ENCODE results near the gene PLA2G4C. TPM values are rescaled to one million over a fixed set of nuclear protein-coding genes. Genes with fewer than 3 reads are reported as not detected.

The PLA2G4C gene
- total and polyA plus RNA-seq, 11 donors, result 11.0 to 71.5 (median 39.0) TPM

DNA sequence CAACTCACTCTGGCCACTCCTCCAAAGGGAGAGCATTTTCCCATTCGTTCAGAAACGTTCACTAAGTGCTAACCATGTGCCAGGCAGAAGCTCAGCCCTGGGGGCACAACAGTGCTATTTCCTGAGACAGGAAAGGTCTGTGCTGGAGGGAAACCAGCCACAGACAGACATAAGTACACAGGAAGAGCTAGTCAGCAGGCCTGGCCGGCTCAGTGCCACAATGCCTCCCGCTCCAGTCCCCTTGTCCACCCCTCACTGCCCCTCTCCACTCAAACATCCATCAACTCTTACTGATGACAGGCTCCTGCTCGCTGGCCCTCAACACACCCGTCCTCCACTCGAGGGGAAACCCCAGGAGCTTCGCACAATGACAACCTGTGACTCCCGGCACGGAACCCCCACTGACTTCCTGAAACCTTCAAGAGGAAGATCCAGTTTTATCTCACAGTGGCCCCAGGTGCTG, 11.3 kb upstream of the PLA2G4C start:
- no peak for DNase-seq
- Histone ChIP-seq H3K36me3 (peaks cover 0 to 39% (median 0%) of the 10 kb centered on the region in 9 donors), H3K4me3 (no peak overlapping the region), H3K9me3 (no peaks in the 10 kb centered on the region), H3K4me1 (peaks cover 0 to 22% (median 0%) of the 10 kb centered on the region in 12 donors), H3K27ac (peak overlapping the region in 3 of 12 donors; percentile 13 to 42 (median 17)), H3K27me3 (no peaks in the 10 kb centered on the region)
- intact Hi-C loops (cut with DNase I), result no loop called here
- no peak for TF ChIP-seq CTCF (IDR thresholded peaks at IDR 0.05)
- TF ChIP-seq POLR2A (IDR thresholded peaks at IDR 0.05), result no peak
- ATAC-seq, result peak in 3 of 4 donors; percentile 50 to 83 (median 66)
- 24 to 50% (median 39%) methylated on average over 10 of the region's 10 CpGs for WGBS, 4 donors

DNA sequence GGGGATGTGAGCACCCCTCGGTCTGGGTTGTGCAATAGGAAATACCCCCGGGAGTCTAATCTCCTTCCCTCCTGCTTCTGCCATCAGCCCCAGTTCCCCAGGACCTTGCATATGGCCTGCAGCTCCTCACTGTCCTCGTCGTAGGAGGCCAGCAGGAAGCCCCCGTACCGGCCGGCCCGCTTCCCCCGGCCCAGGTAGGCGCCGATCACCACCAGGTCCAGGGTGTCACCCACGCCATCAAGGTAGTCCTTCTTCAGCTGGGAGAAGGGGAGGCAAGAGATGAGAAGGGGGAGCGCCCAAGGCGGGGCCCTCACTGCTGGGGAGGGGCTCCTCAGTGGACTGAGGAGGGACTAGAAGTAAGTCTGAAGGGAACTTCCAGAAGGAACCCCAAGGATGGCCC, 10.4 kb upstream of the PLA2G4C start:
- Histone ChIP-seq H3K4me1 (peaks cover 0 to 22% (median 0%) of the 10 kb centered on the region in 12 donors), H3K27ac (no peak overlapping the region)

DNA sequence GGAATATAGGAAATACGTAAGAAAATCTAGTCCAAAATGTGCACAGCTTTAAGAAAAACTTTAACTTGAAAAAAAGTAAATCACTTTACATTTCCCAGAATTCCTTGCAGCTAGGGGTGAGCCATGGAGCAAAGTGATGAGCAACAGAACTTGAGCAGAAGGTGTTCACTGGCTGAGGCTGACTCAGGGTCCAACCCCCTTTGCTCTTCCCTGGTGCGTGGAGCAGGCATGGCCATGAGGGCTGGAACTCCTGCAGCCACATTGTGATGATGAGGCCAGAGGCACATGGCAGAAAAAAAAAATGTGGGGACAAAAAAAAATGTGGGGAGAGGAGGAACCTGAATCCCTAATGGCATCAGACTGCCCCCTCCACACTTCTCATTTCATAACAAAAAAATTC, 9.9 kb upstream of the PLA2G4C start:
- H3K9me3 ChIP-seq, result no peaks in the 10 kb centered on the region
- 94 to 100% (median 99%) methylated on average over 2 of the region's 2 CpGs for WGBS, 4 donors
- no peak overlapping the region for H3K4me3 ChIP-seq
- intact Hi-C loops (cut with DNase I), result no loop called here
- no peak for TF ChIP-seq CTCF (IDR thresholded peaks at IDR 0.05)
- no peak for TF ChIP-seq POLR2A (IDR thresholded peaks at IDR 0.05)
- H3K36me3 ChIP-seq, result peaks cover 0 to 34% (median 0%) of the 10 kb centered on the region in 9 donors
- H3K27me3 ChIP-seq, result no peaks in the 10 kb centered on the region
- H3K27ac ChIP-seq, result no peak overlapping the region
- no peak for ATAC-seq
- peaks cover 0 to 22% (median 0%) of the 10 kb centered on the region in 12 donors for H3K4me1 ChIP-seq
- no peak for DNase-seq

More for the DNA sequence above, 10.4 kb upstream of the PLA2G4C start:
- no peak for DNase-seq
- no peaks in the 10 kb centered on the region for H3K27me3 ChIP-seq
- H3K9me3 ChIP-seq, result no peaks in the 10 kb centered on the region
- H3K4me3 ChIP-seq, result no peak overlapping the region
- H3K36me3 ChIP-seq, result peaks cover 0 to 37% (median 0%) of the 10 kb centered on the region in 9 donors
- intact Hi-C loops (cut with DNase I), result no loop called here
- 90 to 98% (median 93%) methylated on average over 14 of the region's 14 CpGs for WGBS, 4 donors
- ATAC-seq, result no peak
- TF ChIP-seq POLR2A (IDR thresholded peaks at IDR 0.05) (no peak), CTCF (IDR thresholded peaks at IDR 0.05) (no peak)

- Histone ChIP-seq H3K9me3 (no peaks in the 10 kb centered on the region), H3K4me3 (no peak overlapping the region), H3K4me1 (peaks cover 0 to 22% (median 0%) of the 10 kb centered on the region in 12 donors), H3K27ac (peak overlapping the region in 1 of 12 donors; percentile 55), H3K27me3 (no peaks in the 10 kb centered on the region), H3K36me3 (peaks cover 0 to 19% (median 0%) of the 10 kb centered on the region in 9 donors)
- no peak for ATAC-seq
- no peak for DNase-seq
- no peak for TF ChIP-seq CTCF (IDR thresholded peaks at IDR 0.05)
- 83 to 89% (median 86%) methylated on average over 11 of the region's 11 CpGs for WGBS, 4 donors
- intact Hi-C loops (cut with DNase I), result no loop called here
Observed at GRCh38 chr19:48118131-48118517, 7.5 kb upstream of the PLA2G4C start.
